GM18517 (cell line): Measurements from ENCODE around the gene GNA14.
"Not testable (repeated sequence)": the region's sequence is repeated elsewhere in the genome, so short reads cannot be mapped to it uniquely, and the experiment has no call there.

ENCODE experiments used
- ATAC-seq: cut with Tn5 transposase; IDR thresholded peaks from one replicate; pipeline ENCODE4 v1.9.1; 2021; ENCODE audit warnings: mild to moderate bottlenecking, moderate library complexity; ENCODE audit not compliant: unreplicated experiment

GNA14 gene

GRCh38 chr9:77648234-77649108 is at the start of gene GNA14:
Gene GNA14, minus strand, starts transcription at chr9:77648322. Its CDS starts 529 bp downstream, at chr9:77647793.
- no peak for ATAC-seq

GRCh38 chr9:77697238-77697984 is 49.3 kb upstream of the GNA14 start:
- ATAC-seq: no peak

DNA sequence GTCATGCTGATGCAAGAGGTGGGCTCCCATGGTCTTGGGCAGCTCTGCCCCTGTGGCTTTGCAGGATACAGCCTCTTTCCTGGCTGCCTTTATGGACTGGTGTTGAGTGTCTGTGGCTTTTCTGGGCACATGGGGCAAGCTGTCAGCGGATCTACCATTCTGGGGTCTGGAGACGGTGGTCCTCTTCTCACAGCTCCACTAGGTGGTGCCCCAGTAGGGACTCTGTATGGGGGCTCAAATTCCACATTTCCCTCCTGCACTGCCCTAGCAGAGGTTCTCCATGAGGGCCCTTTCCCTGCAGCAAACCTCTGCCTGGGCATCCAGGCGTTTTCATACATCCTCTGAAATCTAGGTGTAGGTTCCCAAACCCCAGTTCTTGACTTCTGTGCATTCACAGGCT is 42.6 kb upstream of the GNA14 start:
- not testable (repeated sequence) for ATAC-seq

GRCh38 chr9:77690119-77690518 is 42.0 kb upstream of the GNA14 start:
- not testable (repeated sequence) for ATAC-seq

- ATAC-seq: not testable (repeated sequence)
Observed at GRCh38 chr9:77687737-77688136, 39.6 kb upstream of the GNA14 start.

DNA sequence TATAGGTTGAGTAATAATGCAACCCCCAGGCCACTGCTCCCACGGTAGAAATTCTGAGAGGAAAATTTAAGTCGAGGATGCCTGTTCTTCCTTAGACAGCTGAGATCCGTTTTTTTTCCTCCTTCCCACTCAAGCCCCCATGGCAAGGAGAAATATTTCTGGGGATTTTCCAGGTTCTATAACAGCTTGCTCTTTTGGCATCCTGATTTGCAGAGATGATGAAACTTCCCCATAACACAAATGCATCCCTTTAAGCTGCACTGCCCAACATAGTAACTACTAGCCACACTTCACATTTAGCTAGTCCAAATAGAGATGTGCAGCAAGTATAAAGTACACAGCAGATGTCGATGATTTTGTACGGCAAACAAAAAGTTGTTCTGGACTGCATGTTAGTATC is 32.5 kb upstream of the GNA14 start:
- no peak for ATAC-seq

DNA sequence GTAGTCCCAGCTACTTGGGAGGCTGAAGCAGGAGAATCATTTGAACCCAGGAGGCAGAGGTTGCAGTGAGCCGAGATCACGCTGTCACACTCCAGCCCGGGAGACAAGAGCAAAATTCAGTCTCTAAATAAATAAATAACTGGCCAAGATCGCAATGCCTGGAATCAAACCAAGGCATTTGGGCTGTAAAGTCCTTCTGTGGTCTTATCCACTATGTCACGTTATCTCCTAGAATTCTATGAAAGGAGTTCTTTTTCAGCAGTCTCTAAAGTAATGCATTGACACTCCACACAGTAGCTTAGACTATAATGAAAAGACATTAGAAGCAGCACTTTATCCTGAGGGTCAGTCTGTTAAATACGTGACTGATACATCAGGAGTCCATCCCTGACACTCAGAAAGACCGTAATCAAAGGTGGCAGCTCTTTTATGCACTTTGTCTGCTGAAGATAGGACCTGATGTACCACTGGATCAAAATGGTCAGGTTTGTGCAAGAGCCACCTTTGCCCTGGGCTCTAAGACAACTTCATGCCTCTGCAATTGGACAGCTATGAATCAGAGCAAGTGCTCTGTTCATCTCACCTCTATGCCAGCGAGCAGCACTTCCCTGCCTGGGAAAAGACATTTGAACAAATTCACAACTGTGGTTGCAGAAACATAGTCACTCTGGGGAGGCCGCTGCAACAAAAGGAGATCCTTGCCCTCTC is 31.7 kb upstream of the GNA14 start:
- no peak for ATAC-seq

DNA sequence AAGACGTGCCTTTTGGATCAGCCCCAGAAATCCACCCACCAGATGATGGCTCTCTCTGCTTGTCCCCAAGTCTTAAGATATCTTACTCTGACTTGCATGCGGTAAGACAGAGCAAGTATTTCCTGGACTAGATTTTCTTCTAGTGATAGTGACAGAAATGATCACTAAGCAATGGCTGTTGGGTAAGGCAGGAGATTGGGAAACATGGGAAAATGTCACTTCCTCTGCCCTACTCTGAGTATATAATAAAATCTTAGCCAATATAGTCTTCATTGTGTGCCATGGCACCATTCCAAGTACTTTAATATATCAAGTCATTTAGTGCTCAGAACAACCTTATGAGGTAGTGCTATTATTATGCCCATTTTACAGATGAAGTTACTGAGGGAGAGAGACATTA is 31.0 kb upstream of the GNA14 start:
- ATAC-seq: no peak

DNA sequence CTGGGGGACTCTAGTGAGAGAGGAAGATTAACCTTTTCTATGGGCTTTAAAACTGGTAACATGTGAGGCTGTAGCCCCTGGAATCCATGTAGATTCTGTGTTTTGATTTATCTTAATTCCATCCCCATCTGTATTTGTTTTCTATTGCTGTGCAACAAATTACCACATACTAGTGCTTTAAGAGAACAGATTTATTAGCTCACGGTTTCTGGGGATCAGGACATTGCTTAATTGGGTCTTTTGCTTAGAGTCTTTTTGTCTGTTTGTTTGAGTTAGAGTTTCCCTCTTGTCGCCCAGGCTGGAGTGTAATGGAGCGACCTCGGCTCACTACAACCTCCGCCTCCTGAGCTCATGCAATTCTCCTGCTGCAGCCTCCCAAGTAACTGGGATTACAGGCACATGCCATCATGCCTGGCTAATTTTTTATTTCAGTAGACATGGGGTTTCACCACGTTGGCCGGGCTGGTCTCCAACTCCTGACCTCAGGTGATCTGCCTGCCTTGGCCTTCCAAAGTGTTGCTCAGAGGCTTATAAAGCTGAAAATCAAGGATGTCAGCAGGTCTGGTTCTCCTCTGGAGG is 29.9 kb upstream of the GNA14 start:
- ATAC-seq: no peak

GRCh38 chr9:77677397-77677796 is 29.3 kb upstream of the GNA14 start:
- no peak for ATAC-seq

DNA sequence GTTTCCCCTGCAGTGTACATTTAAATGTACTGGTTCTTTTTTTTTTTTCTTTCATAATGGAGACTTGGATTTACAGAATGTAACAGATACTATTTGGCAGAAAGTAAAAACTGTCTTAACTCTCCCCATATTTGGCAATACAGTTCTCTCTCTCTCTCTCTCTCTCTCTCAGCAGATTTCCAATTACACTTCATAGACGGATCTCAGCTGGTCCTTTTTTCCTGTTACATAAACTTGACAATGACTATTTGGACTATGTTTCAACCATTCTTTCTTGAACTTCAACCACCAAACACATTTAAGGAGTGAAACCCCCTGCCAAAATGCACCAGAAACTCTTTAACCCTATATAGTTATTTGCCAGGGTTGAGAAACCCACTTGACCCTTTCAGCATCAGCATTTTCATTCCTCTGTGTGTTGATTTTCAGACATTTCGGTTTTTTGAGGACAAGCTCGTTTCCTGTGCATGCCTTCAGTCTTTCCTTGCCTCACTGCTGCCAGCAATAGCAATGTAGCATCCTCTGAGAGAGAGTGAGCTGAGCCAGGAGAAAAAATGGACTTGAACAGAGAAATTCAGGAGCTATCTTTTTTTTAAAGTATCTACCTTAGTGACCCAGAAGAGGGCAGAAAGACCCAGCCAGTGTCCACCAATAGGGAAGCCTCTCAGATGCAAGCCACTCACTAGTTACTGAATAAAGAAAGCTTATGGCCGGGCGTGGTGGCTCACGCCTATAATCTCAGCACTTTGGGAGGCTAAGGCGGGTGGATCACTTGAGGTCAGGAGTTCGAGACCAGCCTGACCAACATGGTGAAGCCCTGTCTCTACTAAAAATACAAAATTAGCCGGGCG is 26.0 kb upstream of the GNA14 start:
- ATAC-seq: no peak

DNA sequence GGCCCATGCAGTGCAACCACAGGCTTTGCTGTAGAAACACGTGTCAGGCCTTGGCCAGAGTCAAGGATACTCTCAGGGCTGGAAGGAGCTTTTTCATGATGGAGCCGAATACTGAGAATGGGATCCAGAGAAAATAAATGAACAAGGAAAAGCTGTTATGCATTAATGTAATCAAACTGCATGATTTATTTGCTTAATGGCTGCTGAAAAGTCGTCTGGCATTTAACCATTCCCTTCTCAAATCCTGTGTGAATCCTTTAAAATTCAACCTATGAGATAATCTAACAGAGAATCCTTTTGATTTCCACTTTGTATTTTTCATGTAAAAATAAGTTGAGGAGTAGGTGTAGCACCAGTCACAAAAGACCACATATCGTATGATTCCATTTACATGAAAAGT is 24.1 kb upstream of the GNA14 start:
- ATAC-seq: no peak

DNA sequence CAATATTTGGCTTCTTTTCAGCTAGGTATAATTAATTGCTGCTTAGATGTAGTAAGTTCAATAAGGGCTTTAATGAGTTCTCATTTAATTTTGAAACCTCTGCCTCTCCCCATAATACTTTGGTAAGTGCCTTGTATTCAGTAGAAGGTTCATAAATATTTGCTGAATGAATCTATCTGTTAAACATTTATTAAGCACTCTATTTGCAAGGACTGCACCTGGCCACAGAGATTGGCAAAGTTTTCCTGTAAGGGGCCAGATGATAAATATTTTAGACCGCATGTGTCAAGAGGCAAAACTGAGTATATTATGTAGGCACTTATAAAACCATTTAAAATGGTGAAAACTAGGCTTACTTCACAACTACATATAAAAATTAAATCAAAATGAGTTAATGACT is 19.0 kb upstream of the GNA14 start:
- no peak for ATAC-seq

- ATAC-seq: no peak
Observed at GRCh38 chr9:77663754-77664153, 15.6 kb upstream of the GNA14 start.

DNA sequence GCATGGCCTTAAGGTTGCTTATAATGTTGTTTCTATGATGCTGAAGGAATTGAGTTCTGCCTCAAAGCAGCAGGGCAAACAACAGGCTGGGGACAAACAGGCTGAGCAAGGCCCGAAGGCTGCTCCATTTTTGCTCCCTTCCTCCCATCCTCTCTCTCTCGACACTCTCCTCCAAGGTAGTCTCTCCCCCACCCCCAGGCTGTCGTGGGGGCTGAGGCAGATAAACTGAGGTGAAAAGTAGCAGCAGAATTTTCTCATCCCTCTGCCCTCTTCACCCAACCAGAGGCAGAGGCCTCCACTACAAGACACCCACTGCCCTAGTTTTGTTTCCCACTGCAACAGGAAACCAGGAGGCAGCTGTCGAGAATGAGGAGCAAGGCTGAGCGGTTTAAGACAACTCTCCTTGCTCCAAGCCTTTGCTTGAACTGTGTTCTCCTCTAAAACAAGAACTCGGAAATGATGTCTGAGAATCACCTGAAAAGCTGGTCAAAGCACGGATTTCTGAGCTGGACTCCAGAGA is 13.5 kb upstream of the GNA14 start:
- no peak for ATAC-seq

GRCh38 chr9:77659926-77660325 is 11.8 kb upstream of the GNA14 start:
- ATAC-seq: no peak

- ATAC-seq: no peak
Observed at GRCh38 chr9:77651203-77651602, 3.1 kb upstream of the GNA14 start.

GRCh38 chr9:77649109-77649812 is 1.1 kb upstream of the GNA14 start:
- ATAC-seq: no peak
